ENCODE results near the gene RGS17.

The RGS17 gene

DNA sequence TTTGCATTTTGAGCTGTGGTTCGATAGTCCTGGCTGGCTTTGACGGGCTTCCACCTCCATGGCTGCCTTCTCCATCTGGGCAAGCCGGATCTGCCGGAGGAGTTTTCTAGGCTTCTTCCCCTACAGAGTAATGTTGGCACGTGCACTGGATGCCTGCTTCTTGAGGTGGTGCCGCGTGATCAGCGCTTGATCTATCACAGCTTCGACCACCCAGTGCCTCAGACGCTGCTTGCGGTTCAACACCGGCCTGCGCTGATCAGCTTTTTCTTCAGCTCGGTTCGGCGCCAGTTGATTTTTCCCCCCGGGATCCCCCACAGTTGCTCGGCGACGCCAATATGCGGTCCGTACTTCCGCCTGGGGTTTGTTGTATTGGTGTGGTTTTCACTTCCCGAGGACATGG is 171.7 kb downstream of the RGS17 start:
- DNase-seq (ENCODE audit: insufficient read length, low spot score): no peak
- FAIRE-seq: no peak

- DNase-seq (ENCODE audit: insufficient read length, low spot score): no peak
- no peak for FAIRE-seq
These were observed 173.3 kb downstream of the RGS17 start for GRCh38 chr6:152957796-152958195.
